ENCODE data around the gene SUPT3H. TPM values are rescaled to one million over a fixed set of nuclear protein-coding genes. Genes with fewer than 3 reads are reported as not detected.

The SUPT3H gene
- total RNA-seq, 4 donors from 2014 or later, result 1.1 to 4.7 (median 3.7) TPM

DNA sequence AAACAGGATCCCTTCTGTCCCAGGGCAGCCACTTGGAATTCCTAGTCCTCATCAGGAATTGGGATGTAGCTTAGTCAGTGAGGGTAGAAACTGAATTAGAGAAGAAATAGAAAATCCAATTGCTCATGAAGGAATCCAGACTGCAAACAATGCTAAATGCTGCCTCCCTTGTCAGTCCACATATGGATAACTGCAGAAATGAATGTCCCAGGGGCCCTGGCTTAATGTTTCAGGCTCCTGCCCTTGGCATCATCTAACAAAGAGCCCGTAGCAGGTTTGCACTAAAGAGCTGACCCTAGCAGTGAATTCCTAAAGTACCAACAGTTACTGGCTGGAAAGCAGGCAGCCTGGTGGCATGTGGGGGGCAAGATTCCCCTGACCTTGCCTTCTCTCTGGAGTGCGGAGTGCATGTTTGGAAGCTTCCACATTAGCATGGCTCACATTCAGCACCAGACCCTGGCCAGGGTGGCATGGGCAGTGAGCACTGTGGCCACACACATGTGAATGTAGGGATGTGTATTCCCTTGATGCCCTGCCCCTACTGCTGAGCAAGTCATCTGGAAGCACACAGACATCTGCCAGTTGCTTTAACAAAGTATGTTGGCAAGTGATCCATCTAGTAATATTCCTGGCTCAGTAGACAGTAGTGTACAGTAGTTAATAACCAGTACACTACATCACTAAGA, 595.7 kb downstream of the SUPT3H start:
- DNase-seq (ENCODE audit: low spot score in 2 of 2), result no peak
- WGBS, result 86% methylated on average over 2 of the region's 2 CpGs
- TF ChIP-seq POLR2A (IDR thresholded peaks at IDR 0.05) (no peak), EP300 (IDR thresholded peaks at IDR 0.05) (no peak), POLR2AphosphoS5 (IDR thresholded peaks at IDR 0.05) (no peak)
- TF ChIP-seq, protein P1, sequence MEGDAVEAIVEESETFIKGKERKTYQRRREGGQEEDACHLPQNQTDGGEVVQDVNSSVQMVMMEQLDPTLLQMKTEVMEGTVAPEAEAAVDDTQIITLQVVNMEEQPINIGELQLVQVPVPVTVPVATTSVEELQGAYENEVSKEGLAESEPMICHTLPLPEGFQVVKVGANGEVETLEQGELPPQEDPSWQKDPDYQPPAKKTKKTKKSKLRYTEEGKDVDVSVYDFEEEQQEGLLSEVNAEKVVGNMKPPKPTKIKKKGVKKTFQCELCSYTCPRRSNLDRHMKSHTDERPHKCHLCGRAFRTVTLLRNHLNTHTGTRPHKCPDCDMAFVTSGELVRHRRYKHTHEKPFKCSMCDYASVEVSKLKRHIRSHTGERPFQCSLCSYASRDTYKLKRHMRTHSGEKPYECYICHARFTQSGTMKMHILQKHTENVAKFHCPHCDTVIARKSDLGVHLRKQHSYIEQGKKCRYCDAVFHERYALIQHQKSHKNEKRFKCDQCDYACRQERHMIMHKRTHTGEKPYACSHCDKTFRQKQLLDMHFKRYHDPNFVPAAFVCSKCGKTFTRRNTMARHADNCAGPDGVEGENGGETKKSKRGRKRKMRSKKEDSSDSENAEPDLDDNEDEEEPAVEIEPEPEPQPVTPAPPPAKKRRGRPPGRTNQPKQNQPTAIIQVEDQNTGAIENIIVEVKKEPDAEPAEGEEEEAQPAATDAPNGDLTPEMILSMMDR (IDR thresholded peaks at IDR 0.05), result no peak
- H3K9me3 ChIP-seq, result no peaks in the 10 kb centered on the region
- no peaks in the 10 kb centered on the region for H3K4me1 ChIP-seq
- no peak overlapping the region for H3K4me3 ChIP-seq
- no peaks in the 10 kb centered on the region for H3K36me3 ChIP-seq
- no peaks in the 10 kb centered on the region for H3K27me3 ChIP-seq
- no peak overlapping the region for H3K27ac ChIP-seq

DNA sequence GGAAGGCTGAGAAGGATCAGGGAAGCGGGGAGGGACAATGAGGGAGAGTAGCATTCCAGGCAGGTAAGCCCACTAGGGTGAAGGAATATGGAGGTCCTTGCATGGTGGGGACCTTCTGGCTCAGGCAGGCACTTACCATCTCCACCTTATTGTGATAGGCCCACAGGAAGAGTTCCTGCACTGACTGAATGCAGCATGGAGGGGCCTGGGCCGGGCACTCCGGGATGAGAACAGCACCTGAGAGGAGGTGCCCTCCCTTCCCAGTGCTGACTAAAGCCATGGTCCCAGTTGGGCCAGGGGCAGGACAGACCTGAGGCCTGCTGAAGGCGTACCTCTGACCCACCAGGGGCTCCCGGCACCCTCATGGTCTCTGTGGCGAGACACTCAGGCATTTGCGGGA, 597.6 kb downstream of the SUPT3H start:
- 95% methylated on average over 3 of the region's 7 CpGs for WGBS
- no peak for TF ChIP-seq POLR2A (IDR thresholded peaks at IDR 0.05)
- no peak for TF ChIP-seq EP300 (IDR thresholded peaks at IDR 0.05)
- TF ChIP-seq, protein P1 (IDR thresholded peaks at IDR 0.05), result no peak
- no peak for TF ChIP-seq POLR2AphosphoS5 (IDR thresholded peaks at IDR 0.05)

DNA sequence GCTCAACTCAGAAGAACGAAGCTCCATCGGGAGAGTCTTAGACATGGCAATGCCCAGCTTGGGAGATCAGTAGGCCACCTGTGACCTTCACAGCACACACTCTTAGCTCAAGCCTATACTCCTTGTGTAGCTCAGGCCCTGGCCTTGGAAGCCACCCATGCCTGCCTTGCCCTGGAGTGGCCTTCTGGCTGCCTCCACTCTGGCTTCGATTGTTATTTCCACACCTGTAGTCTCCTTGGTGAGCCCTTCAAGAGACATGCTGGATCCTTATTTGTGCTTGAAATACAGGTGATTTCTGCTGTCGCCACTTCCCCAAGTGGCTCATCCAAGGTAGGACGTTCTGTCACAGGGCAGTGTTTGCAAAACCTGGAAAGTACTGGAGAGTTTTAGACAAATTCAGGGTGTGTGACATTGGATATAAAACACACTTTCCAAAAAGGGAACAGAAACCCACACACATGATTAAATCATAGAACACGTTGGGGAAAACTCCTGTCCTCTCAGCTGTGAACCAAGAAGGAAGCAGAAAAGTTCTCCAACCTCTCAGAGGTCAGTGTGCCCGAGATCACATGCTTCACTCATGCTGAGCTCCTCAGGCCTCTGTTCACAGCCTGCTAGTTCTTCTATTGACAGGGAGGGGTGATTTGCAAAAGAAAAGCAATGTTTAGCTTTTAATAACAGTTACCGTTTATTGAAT, 598.5 kb downstream of the SUPT3H start:
- no peak for TF ChIP-seq POLR2A (IDR thresholded peaks at IDR 0.05)
- no peak for TF ChIP-seq EP300 (IDR thresholded peaks at IDR 0.05)
- TF ChIP-seq POLR2AphosphoS5 (IDR thresholded peaks at IDR 0.05), result no peak
- TF ChIP-seq, protein P1 (IDR thresholded peaks at IDR 0.05), result no peak
- Histone ChIP-seq H3K27me3 (no peaks in the 10 kb centered on the region), H3K36me3 (no peaks in the 10 kb centered on the region), H3K27ac (no peak overlapping the region), H3K4me3 (no peak overlapping the region), H3K9me3 (no peaks in the 10 kb centered on the region), H3K4me1 (no peaks in the 10 kb centered on the region)
- WGBS, result 84% methylated on average over 8 of the region's 8 CpGs
- DNase-seq (ENCODE audit: low spot score in 2 of 2), result no peak

More for the DNA sequence above, 597.6 kb downstream of the SUPT3H start:
- Histone ChIP-seq H3K9me3 (no peaks in the 10 kb centered on the region), H3K27me3 (no peaks in the 10 kb centered on the region), H3K4me1 (no peaks in the 10 kb centered on the region), H3K27ac (no peak overlapping the region), H3K36me3 (no peaks in the 10 kb centered on the region), H3K4me3 (no peak overlapping the region)
- no peak for DNase-seq (ENCODE audit: low spot score in 2 of 2)

Other genes with a start within 250 kb of the SUPT3H start
- 1 to 10 TPM; 2.6 to 5.9 (median 3.1) TPM for gene RUNX2, start 49.6 kb downstream of the SUPT3H start, total RNA-seq